ENCODE measurements around the gene LRRC23. TPM values are rescaled to one million over a fixed set of nuclear protein-coding genes. Genes with fewer than 3 reads are reported as not detected.
A peak's percentile ranks its signal among the peaks of the same experiment; 100 is the strongest.
"Not testable (repeated sequence)": the region's sequence is repeated elsewhere in the genome, so short reads cannot be mapped to it uniquely, and the experiment has no call there.

The LRRC23 gene
- total RNA-seq, 1 donor from 2014 or later = 11.6 TPM

- peak; percentile 53 for DNase-seq (ENCODE audit: low read depth)
- no peaks in the 10 kb centered on the region for H3K27me3 ChIP-seq (ENCODE audit: control insufficient read depth, insufficient read depth, low read length)
- FAIRE-seq = no peak
- H3K4me3 ChIP-seq (ENCODE audit: low read depth, low read length) = peak overlapping the region; percentile 54
- peaks cover 18% of the 10 kb centered on the region for H3K36me3 ChIP-seq (ENCODE audit: control insufficient read depth, insufficient read depth, low read length)
- TF ChIP-seq, protein P1, sequence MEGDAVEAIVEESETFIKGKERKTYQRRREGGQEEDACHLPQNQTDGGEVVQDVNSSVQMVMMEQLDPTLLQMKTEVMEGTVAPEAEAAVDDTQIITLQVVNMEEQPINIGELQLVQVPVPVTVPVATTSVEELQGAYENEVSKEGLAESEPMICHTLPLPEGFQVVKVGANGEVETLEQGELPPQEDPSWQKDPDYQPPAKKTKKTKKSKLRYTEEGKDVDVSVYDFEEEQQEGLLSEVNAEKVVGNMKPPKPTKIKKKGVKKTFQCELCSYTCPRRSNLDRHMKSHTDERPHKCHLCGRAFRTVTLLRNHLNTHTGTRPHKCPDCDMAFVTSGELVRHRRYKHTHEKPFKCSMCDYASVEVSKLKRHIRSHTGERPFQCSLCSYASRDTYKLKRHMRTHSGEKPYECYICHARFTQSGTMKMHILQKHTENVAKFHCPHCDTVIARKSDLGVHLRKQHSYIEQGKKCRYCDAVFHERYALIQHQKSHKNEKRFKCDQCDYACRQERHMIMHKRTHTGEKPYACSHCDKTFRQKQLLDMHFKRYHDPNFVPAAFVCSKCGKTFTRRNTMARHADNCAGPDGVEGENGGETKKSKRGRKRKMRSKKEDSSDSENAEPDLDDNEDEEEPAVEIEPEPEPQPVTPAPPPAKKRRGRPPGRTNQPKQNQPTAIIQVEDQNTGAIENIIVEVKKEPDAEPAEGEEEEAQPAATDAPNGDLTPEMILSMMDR (IDR thresholded peaks at IDR 0.05; ENCODE audit: insufficient read depth, low read length, severe bottlenecking) = peak; percentile 98
Observed at GRCh38 chr12:6872073-6873048, 32.3 kb upstream of the LRRC23 start.

DNA sequence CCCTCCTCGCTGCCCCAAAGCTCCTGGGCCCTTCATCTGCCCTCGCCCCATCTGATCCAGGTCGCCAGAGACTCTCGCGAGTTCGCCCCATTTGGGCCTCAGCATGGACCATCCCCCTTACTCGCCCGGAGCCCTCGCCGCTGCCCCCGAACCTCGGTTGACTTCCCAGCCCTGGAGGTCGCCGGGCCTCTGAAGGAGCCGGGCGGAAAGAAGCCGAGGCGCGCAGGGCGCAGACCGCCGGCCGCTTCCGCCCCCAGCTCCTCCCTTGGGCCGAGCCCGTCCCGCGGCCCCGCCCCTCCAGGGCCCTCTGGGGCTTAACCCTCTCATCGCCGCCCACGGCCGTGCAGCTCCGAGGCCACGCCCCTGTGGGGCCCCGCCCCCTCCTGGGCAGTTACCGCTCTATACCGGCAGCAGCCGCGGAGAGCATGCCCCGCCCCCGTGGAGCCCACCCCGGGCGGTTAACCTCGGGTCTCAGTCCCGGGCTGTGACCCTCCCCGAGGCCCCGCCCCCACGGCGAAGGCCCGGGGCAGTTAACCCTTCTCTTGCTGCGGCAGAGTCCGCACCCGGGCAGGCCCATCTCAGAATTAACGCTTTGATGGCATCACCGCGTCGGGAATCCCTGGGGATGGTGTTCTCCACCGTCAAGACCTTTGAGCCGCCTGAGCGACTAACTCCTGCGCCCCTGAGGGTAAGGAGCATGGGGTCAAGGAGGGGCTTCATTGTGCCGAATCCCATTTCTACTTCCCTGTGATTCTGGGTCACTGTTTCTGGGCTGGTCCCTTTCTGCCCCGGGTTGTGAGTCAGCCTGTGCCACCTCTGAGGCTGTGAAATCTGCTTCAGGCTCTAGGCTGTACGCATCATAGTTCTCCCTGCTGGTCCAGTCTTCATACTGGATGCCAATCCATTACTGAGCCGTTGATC, 31.3 kb upstream of the LRRC23 start, which contains the start of gene SPSB2:
Gene SPSB2 (minus strand): TSS at position 210 of the 921 bp plus-strand sequence. CDS start 402 bp downstream, outside the sequence.
- FAIRE-seq = no peak
- TF ChIP-seq, protein P1 (IDR thresholded peaks at IDR 0.05; ENCODE audit: insufficient read depth, low read length, severe bottlenecking) = no peak

GRCh38 chr12:6874015-6874368, 30.6 kb upstream of the LRRC23 start:
- not testable (repeated sequence) for H3K27me3 ChIP-seq (ENCODE audit: control insufficient read depth, insufficient read depth, low read length); DNase-seq (ENCODE audit: low read depth); FAIRE-seq; H3K4me3 ChIP-seq (ENCODE audit: low read depth, low read length)
- peaks cover 15% of the 10 kb centered on the region for H3K36me3 ChIP-seq (ENCODE audit: control insufficient read depth, insufficient read depth, low read length)

More for the DNA sequence above, 31.3 kb upstream of the LRRC23 start, which contains the start of gene SPSB2:
- DNase-seq (ENCODE audit: low read depth) = peak; percentile 78
- H3K27me3 ChIP-seq (ENCODE audit: control insufficient read depth, insufficient read depth, low read length) = no peaks in the 10 kb centered on the region
- peaks cover 18% of the 10 kb centered on the region for H3K36me3 ChIP-seq (ENCODE audit: control insufficient read depth, insufficient read depth, low read length)
- H3K4me3 ChIP-seq (ENCODE audit: low read depth, low read length) = peak within 1 kb of the TSS; percentile 54

- not testable (repeated sequence) for H3K27me3 ChIP-seq (ENCODE audit: control insufficient read depth, insufficient read depth, low read length); DNase-seq (ENCODE audit: low read depth); H3K4me3 ChIP-seq (ENCODE audit: low read depth, low read length); H3K36me3 ChIP-seq (ENCODE audit: control insufficient read depth, insufficient read depth, low read length); FAIRE-seq
Observed at GRCh38 chr12:6879824-6880223, 24.8 kb upstream of the LRRC23 start.

DNA sequence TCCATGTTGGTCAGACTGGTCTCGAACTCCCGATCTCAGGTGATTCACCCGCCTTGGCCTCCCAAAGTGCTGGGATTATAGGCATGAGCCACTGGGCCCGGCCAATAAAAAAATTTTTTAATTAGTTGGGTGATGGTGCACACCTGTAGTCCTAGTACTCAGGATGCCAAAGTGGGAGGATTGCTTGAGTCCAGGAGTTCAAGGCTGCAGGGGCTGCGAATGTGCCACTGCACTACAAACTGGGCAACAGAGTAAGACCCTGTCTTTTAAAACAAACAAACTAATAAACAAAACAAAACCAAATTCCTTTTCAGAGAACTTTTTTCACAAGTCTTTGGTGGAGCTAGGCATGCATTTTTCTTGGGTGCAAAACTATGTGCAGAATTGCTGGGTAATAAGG, 21.4 kb upstream of the LRRC23 start:
- Histone ChIP-seq H3K27me3 (ENCODE audit: control insufficient read depth, insufficient read depth, low read length) (no peaks in the 10 kb centered on the region), H3K4me3 (ENCODE audit: low read depth, low read length) (no peak overlapping the region), H3K36me3 (ENCODE audit: control insufficient read depth, insufficient read depth, low read length) (no peaks in the 10 kb centered on the region)
- DNase-seq (ENCODE audit: low read depth) = no peak
- TF ChIP-seq, protein P1 (IDR thresholded peaks at IDR 0.05; ENCODE audit: insufficient read depth, low read length, severe bottlenecking) = no peak
- no peak for FAIRE-seq

- no peaks in the 10 kb centered on the region for H3K27me3 ChIP-seq (ENCODE audit: control insufficient read depth, insufficient read depth, low read length)
- no peak overlapping the region for H3K4me3 ChIP-seq (ENCODE audit: low read depth, low read length)
- DNase-seq (ENCODE audit: low read depth) (no peak), FAIRE-seq (no peak)
- TF ChIP-seq, protein P1 (IDR thresholded peaks at IDR 0.05; ENCODE audit: insufficient read depth, low read length, severe bottlenecking) = no peak
- no peaks in the 10 kb centered on the region for H3K36me3 ChIP-seq (ENCODE audit: control insufficient read depth, insufficient read depth, low read length)
Observed at GRCh38 chr12:6883683-6884082, 20.9 kb upstream of the LRRC23 start.

All from bronchial epithelial cell (primary cell).